Ammon's horn (tissue), 1 donor: ENCODE measurements around the gene KCNK4.

Source experiments
- DNase-seq: peaks from one replicate; pipeline ENCODE4 v3.0.0-alpha.2; 2016; ENCODE audit warnings: low spot score

Gene KCNK4

GRCh38 chr11:64268893-64269539 is 22.1 kb upstream of the KCNK4 start:
- DNase-seq: peak; percentile 44

DNA sequence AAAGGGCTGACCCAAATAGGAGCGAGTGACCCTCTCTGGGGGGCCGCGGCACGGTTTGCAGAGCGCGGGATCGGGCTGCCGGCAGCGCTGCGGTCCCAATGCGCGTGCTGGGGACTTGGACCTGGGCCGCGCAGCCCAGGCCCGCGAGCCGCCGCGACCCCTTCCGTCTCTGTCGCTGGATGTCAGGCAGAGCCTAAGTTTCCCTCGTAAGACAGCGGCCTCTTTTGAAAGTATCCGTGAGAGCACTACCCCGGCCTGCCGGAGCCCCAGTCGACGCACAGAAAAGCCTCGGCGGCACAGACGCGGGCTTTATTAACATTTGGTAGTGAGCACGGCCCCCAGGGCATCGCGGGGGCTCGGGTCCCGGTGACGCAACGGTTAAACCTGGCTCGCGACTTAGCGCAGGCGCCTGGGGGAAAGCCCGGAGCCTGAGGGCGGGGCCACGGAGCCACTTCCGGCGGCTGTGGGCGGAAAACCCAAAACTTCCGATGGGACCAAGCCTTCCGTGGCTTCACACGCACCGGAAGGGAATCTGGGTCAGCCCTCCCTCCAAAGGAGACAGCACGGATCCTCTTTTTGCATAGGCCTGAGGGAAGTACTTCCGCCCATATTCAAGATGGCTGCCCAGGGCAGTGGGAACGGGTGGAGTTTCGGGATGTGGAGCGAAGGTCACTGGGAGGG is 21.4 kb upstream of the KCNK4 start:
- peak; percentile 100 for DNase-seq

- DNase-seq: no peak
These were observed 15.9 kb upstream of the KCNK4 start for GRCh38 chr11:64275031-64275800.

GRCh38 chr11:64275841-64276240 is 15.3 kb upstream of the KCNK4 start:
- DNase-seq: no peak

- DNase-seq: no peak
These were observed 14.3 kb upstream of the KCNK4 start for GRCh38 chr11:64276653-64277431.

GRCh38 chr11:64278576-64279190 is 12.4 kb upstream of the KCNK4 start:
- no peak for DNase-seq

DNA sequence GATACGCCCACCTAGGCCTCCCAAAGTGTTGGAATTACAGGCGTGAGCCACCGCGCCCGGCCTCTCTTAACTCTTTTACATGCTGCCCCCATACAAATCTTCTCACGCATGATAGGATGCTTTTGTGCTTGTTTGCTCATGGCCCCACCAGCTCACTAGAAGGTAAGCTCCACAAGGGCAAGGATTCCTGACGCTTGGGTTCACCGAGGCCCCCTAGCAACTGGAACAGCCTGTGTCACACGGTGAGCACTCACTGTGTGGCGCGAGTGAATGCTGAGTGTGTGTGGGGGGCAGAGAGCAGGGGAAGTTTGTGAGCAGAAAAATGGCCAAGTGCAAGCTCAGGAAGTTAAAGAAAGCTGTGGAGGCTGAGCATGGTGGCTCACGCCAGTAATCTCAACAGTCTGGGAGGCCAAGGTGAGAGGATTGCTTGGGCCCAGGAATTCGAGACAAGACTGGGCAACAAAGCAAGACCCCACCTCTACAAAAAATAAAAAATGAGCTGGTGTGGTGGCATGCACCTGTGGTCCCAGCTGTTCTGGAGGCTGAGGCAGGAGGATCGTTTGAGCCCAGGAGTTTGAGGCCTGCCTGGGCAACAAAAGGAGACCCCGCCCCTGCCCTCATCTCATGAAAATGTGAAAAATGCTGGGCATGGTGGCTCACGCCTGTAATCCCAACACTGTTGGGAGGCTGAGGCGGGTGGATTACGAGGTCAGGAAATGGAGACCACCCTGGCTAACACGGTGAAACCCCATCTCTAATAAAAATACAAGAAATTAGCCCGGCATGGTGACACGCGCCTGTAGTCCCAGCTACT is 8.9 kb upstream of the KCNK4 start:
- DNase-seq: no peak

- no peak for DNase-seq
These were observed 8.0 kb upstream of the KCNK4 start for GRCh38 chr11:64283092-64283491.

GRCh38 chr11:64284048-64284961 is 6.8 kb upstream of the KCNK4 start, which contains the start of gene BAD:
BAD (minus strand) TSS chr11:64284665; CDS start chr11:64284368, 297 bp downstream.
- DNase-seq: peak; percentile 97

GRCh38 chr11:64284962-64285884 is 5.9 kb upstream of the KCNK4 start, which contains the start of gene GPR137:
GPR137 (plus strand) TSS chr11:64285848; CDS start chr11:64286525, 677 bp downstream.
- DNase-seq: peak; percentile 85

DNA sequence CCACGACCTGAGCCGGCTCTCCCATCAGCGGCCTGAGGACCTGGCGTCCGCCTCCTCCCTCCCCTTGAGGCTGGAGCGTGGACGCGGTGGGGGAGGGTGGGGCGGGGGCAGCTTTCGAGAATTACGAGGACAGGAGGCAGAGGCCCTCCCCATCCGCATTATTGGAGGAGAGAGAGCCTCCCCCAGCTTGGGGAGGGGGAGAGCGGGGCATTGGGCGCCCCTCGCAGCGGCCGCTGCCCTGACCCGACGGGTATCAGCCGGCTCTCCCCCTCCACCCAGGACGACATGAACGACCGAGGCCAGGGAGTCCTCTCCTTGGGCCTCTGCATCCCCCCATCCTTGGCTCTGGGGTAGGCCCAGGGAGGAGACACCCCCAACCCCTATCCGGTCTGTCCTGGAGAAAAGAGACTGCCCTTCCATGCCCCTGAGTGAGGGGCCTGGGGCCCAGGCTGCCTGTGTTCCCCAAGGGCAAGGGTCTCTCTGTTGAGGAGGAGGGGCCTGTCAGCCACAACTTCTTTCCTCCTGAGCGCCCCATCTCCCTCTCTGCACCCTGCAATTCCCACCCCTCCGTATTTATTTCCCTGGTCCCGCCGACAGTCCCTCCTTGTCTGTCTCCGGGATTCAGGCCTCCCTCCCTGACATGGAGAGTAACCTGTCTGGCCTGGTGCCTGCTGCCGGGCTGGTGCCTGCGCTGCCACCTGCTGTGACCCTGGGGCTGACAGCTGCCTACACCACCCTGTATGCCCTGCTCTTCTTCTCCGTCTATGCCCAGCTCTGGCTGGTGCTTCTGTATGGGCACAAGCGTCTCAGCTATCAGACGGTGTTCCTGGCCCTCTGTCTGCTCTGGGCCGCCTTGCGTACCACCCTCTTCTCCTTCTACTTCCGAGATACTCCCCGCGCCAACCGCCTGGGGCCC is 5.0 kb upstream of the KCNK4 start:
- no peak for DNase-seq

DNA sequence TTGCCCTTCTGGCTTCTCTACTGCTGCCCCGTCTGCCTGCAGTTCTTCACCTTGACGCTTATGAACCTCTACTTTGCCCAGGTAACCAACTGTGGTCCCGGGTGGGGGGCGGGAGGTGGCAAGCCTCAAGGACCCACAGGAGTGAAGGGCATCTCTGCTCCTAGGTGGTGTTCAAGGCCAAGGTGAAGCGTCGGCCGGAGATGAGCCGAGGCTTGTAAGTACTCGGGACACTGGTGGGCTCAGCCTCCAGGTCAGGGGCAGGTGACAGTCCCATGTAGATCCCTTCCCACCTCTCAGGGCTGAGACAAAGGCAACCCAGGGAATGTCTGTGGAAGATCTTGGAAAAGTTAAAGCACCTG is 4.3 kb upstream of the KCNK4 start:
- no peak for DNase-seq

DNA sequence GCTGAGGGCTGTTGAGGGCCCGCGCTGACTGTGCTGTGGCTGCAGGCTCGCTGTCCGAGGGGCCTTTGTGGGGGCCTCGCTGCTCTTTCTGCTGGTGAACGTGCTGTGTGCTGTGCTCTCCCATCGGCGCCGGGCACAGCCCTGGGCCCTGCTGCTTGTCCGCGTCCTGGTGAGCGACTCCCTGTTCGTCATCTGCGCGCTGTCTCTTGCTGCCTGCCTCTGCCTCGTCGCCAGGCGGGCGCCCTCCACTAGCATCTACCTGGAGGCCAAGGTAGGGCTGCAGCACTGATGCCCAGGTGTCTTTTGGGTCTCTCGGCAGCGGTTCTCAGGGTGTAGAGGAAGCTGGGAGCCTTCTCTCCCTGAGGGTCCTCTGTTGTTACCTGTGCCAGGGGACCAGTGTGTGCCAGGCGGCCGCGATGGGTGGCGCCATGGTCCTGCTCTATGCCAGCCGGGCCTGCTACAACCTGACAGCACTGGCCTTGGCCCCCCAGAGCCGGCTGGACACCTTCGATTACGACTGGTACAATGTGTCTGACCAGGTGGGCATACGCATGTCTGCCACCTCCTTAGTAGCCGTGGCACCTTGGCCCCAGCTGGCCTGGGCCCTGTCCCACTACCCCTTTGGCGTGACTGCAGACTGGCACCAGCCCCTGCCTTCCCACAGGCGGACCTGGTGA is 3.3 kb upstream of the KCNK4 start:
- no peak for DNase-seq

- no peak for DNase-seq
These were observed 2.8 kb upstream of the KCNK4 start for GRCh38 chr11:64288353-64288750.

DNA sequence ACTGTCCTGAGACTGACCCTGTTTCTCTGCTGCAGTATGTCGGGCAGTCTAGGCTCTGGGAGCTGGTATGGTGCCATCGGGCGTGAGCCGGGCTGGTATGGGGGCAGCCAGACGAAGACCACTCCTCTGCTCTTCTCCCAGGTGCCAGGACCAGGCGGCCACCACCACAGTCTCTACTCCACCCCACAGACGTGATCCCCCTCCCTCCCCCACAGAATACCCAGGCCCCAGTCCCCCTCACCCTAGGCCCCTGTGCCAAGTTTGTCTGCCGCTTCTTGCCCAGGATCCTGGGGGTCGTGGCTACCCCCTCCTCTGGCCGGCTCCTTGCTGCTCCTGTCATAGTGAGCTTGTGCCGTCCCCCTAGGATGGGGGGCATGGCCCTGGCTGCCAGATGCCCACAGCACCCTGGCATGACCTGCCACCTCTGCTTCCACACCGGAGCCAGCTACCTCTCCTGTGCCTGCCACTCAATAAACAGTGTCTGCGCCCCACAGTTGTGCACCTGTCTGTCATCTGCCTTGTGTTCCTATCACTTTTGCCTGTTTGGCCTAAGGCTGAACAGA is 2.0 kb upstream of the KCNK4 start:
- DNase-seq: no peak
